Fibroblast of the aortic adventitia (primary cell): ENCODE data around the gene LARP7. TPM values are rescaled to one million over a fixed set of nuclear protein-coding genes. Genes with fewer than 3 reads are reported as not detected.

Experiments
- DNase-seq: peaks from one replicate; pipeline ENCODE4 v3.0.0-alpha.2; 2010; ENCODE audit warnings: low read depth
- H3K4me3 ChIP-seq: 2 replicates; pipeline ENCODE4 v1.5.1; 2011; ENCODE audit warnings: low read depth, mild to moderate bottlenecking, control low read depth, low read length, moderate library complexity
- CTCF ChIP-seq: IDR thresholded peaks from 2 replicates; pipeline ENCODE4 v1.5.1; 2011; ENCODE audit warnings: mild to moderate bottlenecking, low read length, control low read depth, inconsistent platforms; ENCODE audit not compliant: insufficient read depth
- total RNA-seq: library from RNA; depleted of rRNA; stranded (reverse); fragments of >200 nt; gene quantifications from 2 replicates; pipeline ENCODE4 v1.2.3, GENCODE V29; 2012; ENCODE audit warnings: low replicate concordance

Gene LARP7
- total RNA-seq, 1 donor: 47.4 TPM

- TF ChIP-seq CTCF: no peak
- H3K4me3 ChIP-seq: no peak overlapping the region
Measured at GRCh38 chr4:112673686-112674085, 36.7 kb downstream of the LARP7 start.

GRCh38 chr4:112674376-112674775 is 37.4 kb downstream of the LARP7 start:
- H3K4me3 ChIP-seq: no peak overlapping the region
- TF ChIP-seq CTCF: no peak
- DNase-seq: no peak

More at GRCh38 chr4:112673686-112674085, 36.7 kb downstream of the LARP7 start:
- DNase-seq: no peak

GRCh38 chr4:112677519-112678091 is 40.7 kb downstream of the LARP7 start:
- no peak for DNase-seq
- no peak for TF ChIP-seq CTCF
- H3K4me3 ChIP-seq: no peak overlapping the region

GRCh38 chr4:112680996-112681395 is 44.1 kb downstream of the LARP7 start:
- no peak for TF ChIP-seq CTCF
- no peak for DNase-seq

GRCh38 chr4:112693507-112693906 is 56.6 kb downstream of the LARP7 start:
- no peak overlapping the region for H3K4me3 ChIP-seq
- TF ChIP-seq CTCF: no peak
- DNase-seq: no peak

More at GRCh38 chr4:112680996-112681395, 44.1 kb downstream of the LARP7 start:
- no peak overlapping the region for H3K4me3 ChIP-seq

- no peak overlapping the region for H3K4me3 ChIP-seq
- DNase-seq: no peak
- TF ChIP-seq CTCF: no peak
Measured at GRCh38 chr4:112700679-112701078, 63.7 kb downstream of the LARP7 start.

- no peak overlapping the region for H3K4me3 ChIP-seq
- DNase-seq: no peak
- no peak for TF ChIP-seq CTCF
Measured at GRCh38 chr4:112702892-112703291, 65.9 kb downstream of the LARP7 start.
